Measurements from ENCODE around the gene GAPT. TPM values are rescaled to one million over a fixed set of nuclear protein-coding genes. Genes with fewer than 3 reads are reported as not detected.

The GAPT gene
- polyA plus RNA-seq, 12 donors, result 0.13 to 6.5 (median 0.77) TPM; not detected in 2

DNA sequence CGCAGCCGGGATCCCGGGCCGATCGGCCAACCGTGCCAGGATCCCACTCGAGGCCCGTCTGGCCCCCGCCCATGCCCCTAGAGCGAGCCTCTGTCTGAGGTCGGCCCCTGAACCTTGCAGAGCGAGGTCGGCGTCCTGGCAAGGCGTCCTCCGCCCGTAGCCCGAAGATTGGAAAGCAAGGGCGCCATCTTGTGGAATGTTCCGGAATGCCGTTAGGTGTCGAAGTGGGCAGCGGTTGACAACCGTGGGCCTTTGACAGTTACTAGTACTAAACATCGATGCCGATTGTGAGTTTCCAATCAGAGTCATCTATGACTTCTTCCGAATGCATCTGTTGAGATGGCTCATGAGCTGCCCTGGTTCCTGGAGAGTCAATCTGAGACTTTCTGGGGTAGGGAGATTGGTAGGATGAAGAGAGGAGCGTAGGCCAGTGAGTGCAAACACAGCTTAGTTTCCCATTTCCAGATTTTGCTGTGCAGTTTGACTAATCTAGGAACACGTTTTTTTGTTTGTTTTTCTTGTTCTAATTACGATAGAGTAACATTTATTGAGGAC is 30.4 kb upstream of the GAPT start:
- DNase-seq, result peak; percentile 95

DNA sequence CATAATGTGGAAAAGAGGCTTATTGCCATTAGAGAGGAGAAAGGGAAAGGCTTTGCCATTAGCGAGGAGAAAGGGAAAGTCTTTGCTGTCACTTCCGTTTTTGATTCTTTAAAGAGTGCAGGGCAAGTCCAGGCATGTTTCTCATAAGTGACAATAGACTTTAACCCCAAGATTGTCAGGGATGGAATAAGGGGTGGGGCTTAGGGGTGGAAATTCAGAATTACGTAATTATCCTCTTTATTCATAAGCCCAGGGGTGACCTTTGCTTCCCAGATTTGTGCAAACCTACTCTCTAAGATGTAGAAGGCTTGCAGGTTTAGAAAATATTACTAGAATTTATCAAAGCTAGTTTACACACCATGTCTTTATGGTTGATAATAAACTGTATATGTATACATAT is 29.1 kb upstream of the GAPT start:
- no peak for DNase-seq

DNA sequence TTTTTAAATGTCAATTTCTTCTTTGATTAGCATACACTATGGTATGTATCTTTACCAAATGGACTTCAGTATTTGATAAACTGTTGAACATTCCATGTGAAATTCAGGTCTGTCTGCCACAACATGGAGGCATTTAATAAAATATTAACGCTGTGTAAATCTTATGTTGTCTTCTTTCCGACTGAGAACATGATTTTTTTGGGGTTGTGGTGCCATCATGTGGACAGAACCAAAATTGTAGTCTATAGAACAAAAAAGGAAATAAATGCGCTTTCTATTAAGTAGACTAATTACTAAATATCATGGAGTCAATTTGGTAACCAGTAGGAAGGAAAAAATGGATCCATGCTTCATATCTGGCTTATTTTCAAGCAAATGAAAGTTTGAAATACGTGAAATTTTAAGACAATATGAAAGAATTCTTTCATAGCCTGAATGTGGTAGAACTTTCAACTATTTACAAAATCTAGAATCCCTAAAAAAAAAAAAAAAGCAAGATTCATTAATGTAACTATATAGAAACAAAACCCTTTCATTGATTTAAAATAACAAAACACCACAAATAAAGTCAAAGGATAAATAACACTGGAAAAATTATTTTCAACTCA is 28.5 kb upstream of the GAPT start:
- DNase-seq, result peak; percentile 58

DNA sequence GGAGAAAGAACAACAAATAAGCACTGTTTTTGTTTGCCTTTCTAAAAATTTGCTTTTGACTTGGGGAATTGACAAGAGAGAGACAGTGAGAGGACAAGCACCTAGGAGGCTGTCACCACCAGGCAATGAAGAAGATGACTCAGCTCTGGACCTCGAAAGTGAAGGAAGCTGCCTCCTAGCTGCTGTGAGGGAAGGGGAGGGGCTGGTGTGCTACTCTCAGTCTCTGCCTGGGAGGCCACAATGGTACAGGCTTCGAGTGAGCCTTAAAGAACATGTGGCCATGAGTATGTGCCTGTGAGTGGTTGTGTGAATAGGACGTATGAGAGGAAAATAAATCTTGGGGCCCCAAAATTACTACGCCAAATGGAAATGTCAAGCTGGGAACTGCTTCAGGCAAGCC is 24.3 kb upstream of the GAPT start:
- DNase-seq, result no peak

DNA sequence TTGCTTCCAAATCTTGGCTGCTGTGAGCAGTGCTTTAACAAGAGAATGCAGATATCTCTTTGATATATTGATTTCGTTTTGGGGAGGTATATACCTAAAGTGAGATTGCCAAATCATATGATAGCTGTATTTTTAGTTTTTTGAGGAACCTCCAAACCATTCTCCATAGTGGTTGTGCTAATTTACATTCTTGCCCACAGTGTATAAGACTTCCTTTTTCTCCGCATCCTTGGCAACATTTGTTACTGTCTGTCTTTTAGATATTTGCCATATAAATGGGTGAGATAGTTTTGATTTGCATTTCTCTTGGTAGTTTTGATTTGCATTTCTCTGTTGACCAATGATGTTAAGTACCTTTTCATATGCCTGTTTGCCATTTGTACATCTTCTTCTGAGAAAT is 21.3 kb upstream of the GAPT start:
- no peak for DNase-seq

DNA sequence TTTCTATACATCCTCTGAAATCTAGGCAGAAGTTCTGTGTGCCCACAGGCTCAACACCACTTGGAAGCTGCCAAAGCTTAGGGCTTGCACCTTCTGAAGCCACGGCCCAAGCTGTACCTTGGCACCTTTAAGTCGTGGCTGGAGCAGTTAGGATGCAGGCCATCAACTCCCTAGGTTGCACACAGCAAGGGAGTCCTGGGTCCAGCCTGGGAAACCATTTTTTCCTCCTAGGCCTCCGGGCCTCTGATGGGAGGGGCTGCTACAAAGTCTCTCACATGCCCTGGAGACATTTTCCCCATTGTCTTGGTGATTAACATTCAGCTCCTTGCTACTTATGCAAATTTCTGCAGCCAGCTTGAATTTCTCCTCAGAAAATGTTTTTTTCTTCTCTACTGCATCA is 15.8 kb upstream of the GAPT start:
- no peak for DNase-seq

DNA sequence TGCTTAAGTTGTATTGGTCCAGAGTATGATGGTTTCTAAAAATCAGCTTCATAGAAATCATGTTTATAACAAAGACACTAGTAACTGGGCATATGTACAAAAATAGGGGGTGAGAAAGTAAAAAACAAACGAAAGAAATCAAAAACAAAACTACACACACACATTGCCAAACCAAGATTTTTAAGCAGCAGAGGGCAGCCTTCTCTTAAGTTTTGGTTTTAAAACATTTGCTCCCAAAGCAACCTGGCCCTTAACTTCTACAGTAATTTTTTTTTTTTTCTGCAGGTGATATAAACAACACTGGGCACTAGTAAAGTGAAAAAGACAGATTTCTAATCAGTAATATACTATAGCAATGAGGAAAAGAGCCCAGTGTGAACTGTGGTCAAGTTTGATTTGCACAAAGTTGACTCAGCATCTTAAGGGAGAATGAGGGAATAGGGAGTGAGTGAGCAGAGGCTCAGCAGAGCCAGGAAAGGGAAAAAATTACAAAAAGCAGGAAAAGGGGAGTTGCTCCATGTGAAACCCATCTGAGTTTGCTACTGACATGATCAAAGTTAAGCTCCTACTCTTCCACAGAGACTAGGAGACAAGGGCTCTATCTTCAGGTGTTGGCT is 13.4 kb upstream of the GAPT start:
- DNase-seq, result no peak

DNA sequence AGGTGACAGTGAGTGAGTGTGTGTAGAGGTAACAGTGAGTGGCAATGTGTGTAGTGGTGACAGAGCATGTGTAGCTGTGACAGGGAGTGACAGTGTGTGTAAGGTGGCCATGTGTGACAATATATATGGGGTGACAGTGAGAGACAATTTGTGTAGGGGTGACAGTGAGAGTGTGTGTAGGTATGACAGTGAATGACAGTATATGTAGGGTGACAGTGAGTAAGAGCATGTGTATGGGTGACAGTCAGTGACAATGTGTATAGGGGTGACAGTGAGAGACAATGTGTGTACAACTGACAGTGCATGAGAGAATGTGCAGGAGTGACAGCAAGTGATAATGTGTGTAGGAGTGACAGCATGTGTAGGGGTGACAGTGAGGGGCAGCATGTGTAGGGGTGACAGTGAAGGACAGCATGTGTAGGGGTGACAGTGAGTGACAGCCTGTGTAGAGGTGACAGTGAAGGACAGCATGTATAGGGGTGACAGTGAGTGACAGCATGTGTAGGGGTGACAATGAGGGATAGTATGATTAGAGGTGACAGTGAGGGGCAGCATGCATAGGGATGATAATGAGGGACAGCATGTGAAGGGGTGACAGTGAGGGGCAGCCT is 10.1 kb upstream of the GAPT start:
- no peak for DNase-seq

DNA sequence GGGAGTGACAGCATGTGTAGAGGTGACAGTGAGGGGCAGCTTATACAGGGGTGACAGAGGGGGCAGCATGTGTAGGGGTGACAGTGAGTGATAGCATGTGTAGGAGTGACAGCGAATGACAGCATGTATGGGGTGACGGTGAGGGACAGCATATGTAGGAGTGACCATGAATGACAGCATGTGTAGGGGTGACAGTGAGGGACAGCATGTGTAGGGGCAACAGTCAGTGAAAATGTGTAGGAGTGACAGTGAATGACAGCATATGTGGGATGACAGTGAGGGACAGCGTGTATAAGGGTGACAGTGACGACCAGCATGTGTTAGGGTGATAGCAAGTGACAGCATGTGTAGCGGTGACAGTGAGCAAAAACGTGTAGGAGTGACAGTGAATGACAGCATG is 9.4 kb upstream of the GAPT start:
- DNase-seq, result no peak

DNA sequence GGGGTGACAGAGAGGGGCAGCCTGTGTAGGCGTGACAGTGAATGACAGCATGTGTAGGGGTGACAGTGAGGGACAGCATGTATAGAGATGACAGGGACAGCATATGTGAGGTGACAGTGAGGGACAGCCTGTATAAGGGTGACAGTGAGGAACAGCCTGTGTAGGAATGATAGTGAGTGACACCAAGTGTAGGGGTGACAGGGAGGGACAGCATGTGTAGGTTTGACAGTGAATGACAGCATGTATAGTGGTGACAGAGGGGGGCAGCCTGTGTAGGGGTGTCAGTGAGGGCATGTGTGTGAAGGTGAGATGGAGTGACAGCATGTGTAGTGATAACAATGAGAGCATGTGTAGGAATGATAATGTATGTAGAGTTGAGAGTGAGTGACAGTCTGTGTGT is 8.7 kb upstream of the GAPT start:
- DNase-seq, result no peak

DNA sequence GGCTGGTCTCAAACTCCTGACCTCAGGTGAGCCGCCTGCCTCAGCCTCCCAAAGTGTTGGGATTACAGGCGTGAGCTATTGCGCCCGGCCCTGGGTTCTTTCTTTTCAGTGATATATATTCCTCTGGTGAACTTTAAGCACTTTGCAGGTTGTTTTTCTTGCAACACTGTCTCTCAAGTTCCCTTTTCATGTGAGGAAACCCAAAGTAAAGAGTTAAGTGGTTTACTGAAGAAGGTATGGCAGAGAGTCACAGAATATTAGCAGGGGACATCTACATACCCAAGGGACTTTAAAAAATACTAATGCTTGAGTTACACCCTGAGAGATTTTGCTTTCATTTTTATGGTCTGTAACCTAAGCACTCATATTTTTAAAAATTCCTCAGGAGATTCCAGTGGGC is 6.7 kb upstream of the GAPT start:
- DNase-seq, result no peak

DNA sequence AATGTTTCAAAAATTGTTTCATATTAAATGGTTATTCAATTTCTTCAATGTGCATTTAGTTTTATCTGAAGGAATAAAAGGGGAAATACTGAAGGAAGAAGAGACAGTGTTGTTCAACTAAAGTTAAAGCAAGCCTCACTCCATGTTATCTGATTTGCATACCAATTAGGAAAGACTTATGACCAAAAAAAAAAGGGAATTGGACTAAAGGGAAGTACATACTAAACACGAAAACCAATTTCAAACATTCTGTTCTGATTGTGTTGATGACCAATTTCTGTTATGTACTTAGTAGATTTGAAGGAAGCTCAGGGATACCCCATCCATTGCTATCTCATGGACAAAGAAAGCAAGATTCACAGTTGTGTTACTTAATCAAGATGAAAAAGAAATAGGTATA is 4.9 kb upstream of the GAPT start:
- DNase-seq, result no peak

DNA sequence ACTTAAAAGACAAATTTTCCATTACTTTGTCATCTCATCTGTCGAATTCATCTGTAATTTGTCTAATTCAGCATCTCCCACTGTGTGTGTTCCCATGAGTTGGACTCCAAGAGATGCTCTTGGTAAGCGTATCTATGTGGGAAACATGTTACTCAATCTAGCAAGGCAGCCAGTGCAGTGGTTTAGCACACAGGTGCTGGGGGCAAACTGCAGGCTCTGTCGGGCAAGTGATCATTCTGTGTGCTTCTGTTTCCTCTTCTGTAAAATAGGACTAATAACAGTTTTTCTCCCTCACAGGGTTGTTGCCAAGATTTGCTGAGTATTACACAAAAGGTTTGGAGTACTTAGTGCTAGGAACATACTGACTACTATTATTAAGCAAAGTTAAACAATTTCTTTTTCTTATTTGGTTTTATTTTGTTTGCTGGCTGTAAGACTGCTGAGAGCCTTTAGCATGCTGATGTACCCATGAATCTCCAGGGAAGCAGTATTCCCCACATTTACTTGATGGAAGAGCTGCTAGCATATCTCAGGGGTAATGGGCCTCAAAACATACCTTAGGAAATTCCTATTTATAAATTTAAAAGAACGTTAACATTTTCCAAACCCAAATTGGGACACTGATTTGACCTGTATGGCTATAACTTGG is 709 bp upstream of the GAPT start:
- DNase-seq, result no peak

DNA sequence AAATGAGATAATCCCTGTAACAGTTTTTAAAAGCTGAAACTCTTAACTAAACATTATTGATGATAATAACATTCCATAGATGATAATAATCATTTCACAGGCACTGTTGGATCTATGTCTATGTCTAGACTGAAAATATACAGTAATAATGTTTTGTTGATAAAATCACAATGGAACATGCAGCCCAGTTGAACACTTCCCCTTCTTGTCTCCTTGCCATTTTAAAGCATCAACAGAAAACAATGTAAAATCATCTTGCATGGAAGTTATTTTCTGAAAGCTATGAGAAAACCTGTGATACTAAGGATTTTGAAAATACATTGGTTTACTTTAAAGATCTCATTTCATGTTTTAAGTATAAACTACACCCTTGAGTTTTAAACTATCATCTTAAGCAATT is 1.9 kb downstream of the GAPT start:
- no peak for DNase-seq

DNA sequence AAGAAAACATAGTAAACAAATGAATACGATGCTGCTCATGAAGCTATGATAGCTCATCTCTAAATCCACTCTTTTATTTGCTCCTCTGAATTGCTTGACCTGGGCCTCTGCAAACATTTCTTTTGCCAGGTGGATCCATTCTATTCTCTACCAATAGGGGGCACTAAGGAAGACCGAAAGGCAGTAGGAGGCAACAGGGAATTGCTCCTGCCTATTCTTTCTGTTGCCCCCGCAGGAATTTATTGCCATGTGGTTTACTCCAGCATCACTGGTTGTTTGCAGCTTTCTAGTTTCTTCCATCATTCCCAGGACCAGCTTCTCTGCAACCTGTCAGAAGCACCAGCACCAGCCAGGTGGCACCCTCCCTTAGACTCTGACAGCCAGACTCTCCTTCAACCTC is 5.3 kb downstream of the GAPT start:
- DNase-seq, result no peak

DNA sequence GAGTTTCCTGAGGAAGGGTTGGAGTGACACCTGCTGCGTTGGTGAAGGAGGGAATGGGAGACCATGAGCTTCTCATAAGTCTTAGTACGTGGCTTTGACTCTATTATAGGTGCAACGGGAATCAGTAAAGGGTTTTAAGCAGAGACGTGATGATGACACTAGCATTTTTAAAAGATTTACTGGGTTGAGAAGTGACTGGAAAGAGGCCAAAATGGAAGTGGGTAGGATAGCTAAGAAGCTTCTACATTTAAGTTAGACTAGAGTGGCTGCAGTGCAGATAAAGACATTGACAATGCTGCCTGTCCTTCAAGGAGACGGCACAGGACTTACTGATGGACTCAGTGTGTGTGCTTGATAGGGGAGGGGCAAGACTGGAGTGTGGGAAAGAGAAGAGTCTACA is 6.2 kb downstream of the GAPT start:
- DNase-seq, result no peak

DNA sequence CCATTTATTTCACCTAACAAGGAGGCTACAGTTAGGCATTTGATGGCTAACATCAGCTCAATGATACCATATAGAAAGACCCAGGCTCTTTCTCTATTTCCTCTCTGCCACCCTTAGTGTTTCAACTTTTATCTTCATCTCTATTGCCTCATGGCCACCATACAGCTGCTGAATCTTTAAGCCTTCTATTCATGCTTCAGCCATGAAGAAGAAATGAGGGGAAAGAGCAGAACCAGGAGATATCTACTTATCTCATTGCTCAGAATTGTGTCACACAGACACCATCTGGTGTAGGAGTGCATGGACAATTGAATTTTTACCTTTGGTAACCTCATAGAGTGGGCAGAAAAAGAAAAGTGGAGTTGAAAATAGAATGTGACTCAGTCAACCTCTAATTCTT is 6.7 kb downstream of the GAPT start:
- no peak for DNase-seq

DNA sequence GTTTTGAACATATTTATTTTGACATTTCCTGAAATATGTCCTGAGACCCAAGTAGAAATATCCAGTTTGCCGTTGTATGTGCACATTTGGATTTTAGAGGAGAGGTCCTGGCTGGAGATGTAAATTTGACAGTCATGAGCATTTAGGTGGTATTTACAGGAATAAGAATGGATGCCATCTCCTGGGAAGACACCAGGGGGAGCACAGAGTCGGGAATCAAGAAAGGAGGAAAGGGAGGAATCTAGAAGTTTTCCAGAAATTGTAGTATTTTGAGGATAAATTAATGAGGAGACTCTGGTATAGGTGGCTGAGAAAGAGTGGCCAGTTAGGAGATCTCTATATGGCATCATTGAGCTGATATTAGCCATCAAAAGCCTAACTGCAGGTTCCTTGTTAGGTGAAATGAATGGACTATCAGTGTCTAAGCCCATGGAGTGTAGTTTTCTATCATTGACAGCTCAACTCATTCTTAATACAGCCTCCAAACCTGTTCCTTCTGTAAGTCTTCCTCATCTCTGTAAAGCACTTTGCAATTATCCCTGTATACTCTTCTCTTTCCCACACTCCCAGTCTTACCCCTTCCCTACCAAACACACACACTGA is 7.2 kb downstream of the GAPT start:
- peak; percentile 38 for DNase-seq

DNA sequence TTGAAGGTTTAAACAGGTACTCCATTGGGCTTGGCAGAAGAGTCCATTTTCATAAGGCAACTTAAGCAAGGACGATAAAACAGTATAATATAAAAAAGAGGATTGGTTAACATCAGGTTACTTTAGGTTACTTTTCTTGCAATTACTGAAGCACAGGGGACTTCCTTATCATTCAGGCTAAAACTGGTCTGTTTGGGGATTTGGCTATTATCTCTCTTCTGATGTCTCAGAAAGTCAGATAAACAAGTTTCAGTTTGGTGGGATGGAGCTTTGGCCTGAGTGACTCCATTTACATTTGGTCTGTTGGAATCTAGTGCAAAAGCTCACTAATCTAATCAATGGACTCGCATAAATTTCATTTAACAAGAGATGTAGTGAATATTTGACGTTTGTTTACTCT is 8.0 kb downstream of the GAPT start:
- no peak for DNase-seq

DNA sequence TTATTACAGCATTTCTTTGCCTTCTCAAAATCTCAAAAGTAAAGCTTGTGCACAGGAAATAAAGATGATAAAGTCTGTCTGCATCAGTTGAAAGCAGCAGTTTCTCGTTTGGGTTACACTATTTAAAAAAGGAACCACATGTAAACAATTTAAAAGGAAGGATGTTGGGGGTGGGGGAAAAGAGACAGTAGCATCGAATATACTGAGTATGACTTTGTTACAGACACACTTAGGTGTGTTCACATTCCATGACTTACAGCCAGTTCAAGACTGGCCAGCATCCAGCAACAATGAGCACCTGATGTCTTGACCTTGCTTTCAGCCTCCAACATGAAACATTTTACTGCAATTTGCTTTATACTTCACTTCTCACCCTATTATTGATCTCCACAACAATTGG is 8.7 kb downstream of the GAPT start:
- no peak for DNase-seq

DNA sequence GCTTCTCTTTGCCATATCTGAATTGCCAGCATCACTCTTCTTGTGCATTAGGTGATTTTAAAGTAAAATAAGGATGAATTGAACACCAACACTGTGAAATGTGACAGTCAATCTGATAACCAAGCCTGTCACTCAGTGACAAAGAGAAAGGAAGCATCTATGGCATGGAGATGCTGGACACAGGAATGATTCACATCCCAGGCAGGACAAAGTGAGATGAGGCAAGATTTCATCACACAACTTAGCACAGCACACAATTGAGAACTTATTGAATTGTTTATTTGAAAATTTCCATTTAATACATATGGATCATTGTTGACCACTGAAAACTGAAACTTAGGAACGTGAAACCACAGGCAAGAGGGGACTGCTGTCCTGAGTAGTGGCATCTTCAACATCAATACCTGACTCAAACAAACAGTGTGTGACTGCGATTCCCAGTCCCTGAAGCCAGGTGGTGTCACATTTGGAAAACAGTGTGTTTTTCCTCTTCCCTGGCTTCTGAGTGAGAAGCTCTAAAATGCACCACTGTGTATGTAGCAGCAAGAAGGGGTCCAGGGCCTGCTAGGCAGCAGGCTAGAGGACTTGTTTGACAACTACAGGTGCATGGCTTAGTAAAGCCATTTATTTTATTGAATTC is 10.7 kb downstream of the GAPT start:
- no peak for DNase-seq

DNA sequence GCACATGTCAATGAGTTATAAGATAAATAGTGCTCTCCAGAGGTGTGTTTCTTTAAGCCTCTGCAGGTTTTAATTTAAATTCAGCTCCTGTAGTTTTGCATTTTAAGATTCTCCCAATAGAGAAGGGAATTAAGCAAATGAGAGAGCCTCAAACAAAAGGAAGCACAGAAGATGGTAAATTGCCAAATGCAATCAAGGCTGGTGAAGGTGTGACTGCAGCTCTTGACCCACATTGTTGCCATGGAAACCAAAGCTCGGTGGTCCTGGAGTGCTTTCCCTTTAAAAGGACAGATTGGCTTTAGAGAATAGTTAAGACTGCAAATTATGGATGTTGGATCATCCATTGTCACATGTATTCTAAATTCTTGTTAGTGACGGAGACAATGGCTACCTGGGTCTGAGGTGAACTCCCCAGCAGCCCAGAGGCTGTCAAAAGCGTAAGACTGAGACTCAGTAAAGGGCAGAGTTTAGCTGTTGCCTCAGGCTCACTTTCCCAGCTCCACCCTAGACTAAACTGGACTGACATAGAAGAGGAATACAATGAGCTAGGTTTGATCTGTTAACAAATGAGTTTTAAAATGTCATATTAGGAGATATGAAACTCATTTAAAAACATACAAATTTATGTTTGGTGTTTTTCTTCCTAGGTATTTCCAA is 12.3 kb downstream of the GAPT start:
- no peak for DNase-seq

Data from muscle of arm (tissue), 12 donors.